K562 (cell line): ENCODE data around the gene SDK1. TPM values are rescaled to one million over a fixed set of nuclear protein-coding genes. Genes with fewer than 3 reads are reported as not detected.

Experiments used
- ATAC-seq: fragments of 200-7000 bp; cut with Tn5 transposase; 3 replicates; pipeline ENCODE4 v1.9.1; 2020; ENCODE audit warnings: moderate library complexity
- BruUV-seq: library from RNA; stranded (reverse); fragments of 400-500 nt; replicated peaks from 2 replicates; lab custom pipeline; 2021; lab: Mats Ljungman, UMichigan
- CTCF ChIA-PET: fragments of 300-600 bp; formaldehyde crosslinking; extraction: SDS; loops from one replicate; lab custom pipeline; 2021; ENCODE audit warnings: low intra/inter-chr PET ratio; lab: Yijun Ruan, JAX
- POLR2A ChIA-PET: fragments of 300-600, 350-650 bp; sonication (Branson Sonifier 250); formaldehyde crosslinking; extraction: SDS; loops from one replicate; lab custom pipeline; 2021; ENCODE audit warnings: antibody characterized with exemption, inconsistent platforms; lab: Yijun Ruan, JAX
- DNase-seq, 4 experiments: peaks; one replicate each; pipeline versions ENCODE4 v3.0.0 to v3.0.0-alpha.2; 2011 to 2018; ENCODE audit warnings: low spot score in 3 of 4, mixed read lengths in 3 of 4; ENCODE audit errors: extremely low read depth in 1 of 4
- FAIRE-seq: peaks from 2 replicates; lab custom pipeline; 2011; peaks lifted over from hg19 to GRCh38; lab: Jason Lieb, UNC
- H2AFZ ChIP-seq: 2 replicates; pipeline ENCODE4 v1.6.0; 2011; ENCODE audit warnings: low read depth, low read length, control low read depth, inconsistent platforms
- H3K27ac ChIP-seq: fragments of 200-600 bp; 3 replicates; pipeline ENCODE4 v1.8.0; 2011; ENCODE audit warnings: low read depth, mild to moderate bottlenecking, control low read depth, inconsistent platforms, low read length, moderate library complexity, mixed read lengths; ENCODE audit errors: extremely low read depth
- H3K27me3 ChIP-seq, 2 experiments: fragments of 300-600 bp in 1 of 2; 2 replicates in 1 of 2; 3 replicates in 1 of 2; pipeline versions ENCODE4 v1.6.0 to v1.8.0; 2011; ENCODE audit warnings: inconsistent platforms in 2 of 2, low read length in 2 of 2, mild to moderate bottlenecking in 1 of 2, mixed read lengths in 1 of 2, moderate library complexity in 1 of 2; ENCODE audit not compliant: control insufficient read depth in 2 of 2, insufficient read depth in 2 of 2
- H3K36me3 ChIP-seq: fragments of 300-600 bp; 3 replicates; pipeline ENCODE4 v1.8.0; 2011; ENCODE audit warnings: mild to moderate bottlenecking, low read length, inconsistent platforms; ENCODE audit not compliant: control insufficient read depth, insufficient read depth
- H3K4me1 ChIP-seq, 2 experiments: fragments of 200-600 bp in 1 of 2; replicated peaks in 1 of 2; 2 replicates in 1 of 2; 3 replicates in 1 of 2; pipeline versions ENCODE4 v1.5.1 to v1.8.0; 2011; ENCODE audit warnings: inconsistent platforms in 2 of 2, low read length in 2 of 2, mild to moderate bottlenecking in 1 of 2, mixed read lengths in 1 of 2, moderate library complexity in 1 of 2; ENCODE audit not compliant: control insufficient read depth in 2 of 2, insufficient read depth in 2 of 2
- H3K4me2 ChIP-seq: 2 replicates; pipeline ENCODE4 v1.6.1; 2011; ENCODE audit warnings: low read length, control low read depth, inconsistent platforms, mixed read lengths; ENCODE audit not compliant: insufficient read depth
- H3K4me3 ChIP-seq: fragments of 200-600 bp; sonication (generic), shearing (Covaris generic); 2 replicates; pipeline ENCODE4 v1.5.1; 2016; ENCODE audit warnings: control low read depth, inconsistent platforms
- H3K79me2 ChIP-seq: fragments of 200-600 bp; 3 replicates; pipeline ENCODE4 v1.8.0; 2011; ENCODE audit warnings: low read length, inconsistent platforms; ENCODE audit not compliant: control insufficient read depth, insufficient read depth
- H3K9ac ChIP-seq, 2 experiments: 2 replicates each; pipeline versions ENCODE4 v1.6.0 to v1.6.1; 2011; ENCODE audit warnings: low read depth in 2 of 2, low read length in 2 of 2, control low read depth in 1 of 2, inconsistent platforms in 1 of 2, mild to moderate bottlenecking in 1 of 2, mixed read lengths in 1 of 2; ENCODE audit not compliant: insufficient read depth in 1 of 2
- H3K9me1 ChIP-seq: one replicate; pipeline ENCODE4 v1.6.0; 2011; ENCODE audit warnings: inconsistent platforms, mild to moderate bottlenecking, low read length, moderate library complexity; ENCODE audit not compliant: control insufficient read depth, insufficient read depth
- H3K9me3 ChIP-seq: replicated peaks from 2 replicates; pipeline ENCODE4 v1.5.1; 2011; ENCODE audit warnings: low read depth, low read length, inconsistent platforms; ENCODE audit not compliant: control insufficient read depth, insufficient read depth
- H4K20me1 ChIP-seq: replicated peaks from 2 replicates; pipeline ENCODE4 v1.6.1; 2011; ENCODE audit warnings: low read length, inconsistent platforms, mixed read lengths; ENCODE audit not compliant: control insufficient read depth, insufficient read depth
- BCLAF1 ChIP-seq, 2 experiments: fragments of 450-650 bp in 1 of 2; IDR thresholded peaks; 2 replicates each; pipeline ENCODE4 v1.6.1; 2011 to 2017; ENCODE audit warnings: low read depth in 2 of 2, antibody characterized with exemption in 1 of 2, borderline replicate concordance in 1 of 2, low read length in 1 of 2, mild to moderate bottlenecking in 1 of 2, mixed read lengths in 1 of 2; ENCODE audit not compliant: control insufficient read depth in 1 of 2
- C11orf30 ChIP-seq: fragments of 450-650 bp; IDR thresholded peaks from 2 replicates; pipeline ENCODE4 v1.6.1; 2016; ENCODE audit warnings: low read depth, mild to moderate bottlenecking
- CBFA2T2 ChIP-seq: fragments of 450-650 bp; conservative IDR thresholded peaks from 2 replicates; pipeline ENCODE4 v1.6.1; 2017; ENCODE audit warnings: mild to moderate bottlenecking
- MAFG ChIP-seq: fragments of 450-650 bp; conservative IDR thresholded peaks from 2 replicates; pipeline ENCODE4 v1.6.1; 2016; ENCODE audit warnings: missing genetic modification characterization, missing compliant biosample characterization
- MCM7 ChIP-seq, 2 experiments: fragments of 450-650 bp; IDR thresholded peaks; 2 replicates each; pipeline ENCODE4 v1.6.1; 2016 to 2018
- NFE2 ChIP-seq: IDR thresholded peaks from 2 replicates; pipeline ENCODE4 v1.6.1; 2014; ENCODE audit warnings: antibody characterized with exemption, low read depth
- NFIX ChIP-seq: fragments of 250-450 bp; sonication (Bioruptor Pico); IDR thresholded peaks from 2 replicates; pipeline ENCODE4 v1.4.0; 2020; ENCODE audit warnings: low read depth, mild to moderate bottlenecking, moderate library complexity
- POLR3A ChIP-seq: IDR thresholded peaks from 2 replicates; pipeline ENCODE4 v1.6.1; 2011; ENCODE audit warnings: borderline replicate concordance, mild to moderate bottlenecking, moderate library complexity; ENCODE audit not compliant: insufficient read length, insufficient read depth; ENCODE audit errors: extremely low read depth
- ZC3H8 ChIP-seq: fragments of 450-650 bp; IDR thresholded peaks from 2 replicates; pipeline ENCODE4 v1.6.1; 2017
- ZNF212 ChIP-seq: fragments of 450-650 bp; formaldehyde crosslinking; IDR thresholded peaks from 2 replicates; pipeline ENCODE4 v1.4.0; 2020; ENCODE audit warnings: mild to moderate bottlenecking
- ZNF766 ChIP-seq: fragments of 200-800 bp; sonication (Bioruptor generic); conservative IDR thresholded peaks from 2 replicates; pipeline ENCODE4 v1.6.1; 2016; ENCODE audit warnings: missing genetic modification characterization, missing compliant biosample characterization
- WGBS: fragments of 100-300 bp; shearing (Covaris generic); methylation state at CpG from one replicate; pipeline ENCODE4 v1.1.6; 2016; ENCODE audit warnings: low coverage, mixed read lengths; ENCODE audit not compliant: insufficient coverage; ENCODE audit errors: missing lambda C conversion rate; 5-methylcytosine and 5-hydroxymethylcytosine counted together
- in situ Hi-C: fragments of 300-500 bp; cut with MboI; formaldehyde crosslinking; loops from 4 replicates; pipeline ENCODE4 v1.15.0; 2018; ENCODE audit warnings: inconsistent platforms, mixed read lengths
- intact Hi-C: fragments of 100-400 bp; cut with micrococcal nuclease; formaldehyde crosslinking; loops from 2 replicates; pipeline ENCODE4 v1.14.2; 2022
- polyA plus RNA-seq, 8 experiments: library from polyadenylated mRNA; depleted of rRNA in 4 of 8; stranded (reverse) in 5 of 8; unstranded in 3 of 8; fragments of >200 nt; fragmentation: Nextera tagmentation in 2 of 8; fragmentation: Illumina TruSeq in 1 of 8; extraction: Ambion mirVana in 2 of 8; extraction: Trizol in 1 of 8; gene quantifications; 2 replicates each; pipeline versions ENCODE4 v1.2.1 to v1.2.3, GENCODE V29; 2011 to 2014; ENCODE audit warnings: inconsistent platforms in 1 of 8, missing spikeins in 1 of 8
- total RNA-seq, 7 experiments: library from RNA; depleted of rRNA in 6 of 7; stranded (reverse); fragments of >200 nt in 6 of 7; fragmentation: Illumina TruSeq in 2 of 7; extraction: Trizol in 2 of 7; gene quantifications; 2 replicates each; pipeline versions ENCODE4 v1.2.1 to v1.2.3, GENCODE V29; 2011 to 2021; ENCODE audit warnings: low replicate concordance in 1 of 7

SDK1 gene
- total and polyA plus RNA-seq, 9 of the 15 experiments (the other 6 are each of a cell fraction or from before 2014, with no cell fraction given), result 0.16 TPM; not detected in 8

GRCh38 chr7:4097001-4097609, 796.1 kb downstream of the SDK1 start:
- Histone ChIP-seq H3K27me3 (peaks cover 21 to 76% of the 10 kb centered on the region in 2 experiments; a peak in 3 of 5 replicates), H3K9me1 (no peaks in the 10 kb centered on the region), H4K20me1 (0 out of 2 replicates have a peak, but pooled peaks cover 4% of the 10 kb centered on the region), H3K4me3 (no peak overlapping the region), H2AFZ (no peak overlapping the region), H3K9ac (no peak overlapping the region), H3K4me2 (no peak overlapping the region), H3K79me2 (no peaks in the 10 kb centered on the region), H3K9me3 (no peaks in the 10 kb centered on the region), H3K36me3 (no peaks in the 10 kb centered on the region), H3K27ac (no peak overlapping the region)
- CTCF ChIA-PET, result no interaction called here
- DNase-seq, result no peak
- no TSS peak for BruUV-seq
- WGBS, result 3% methylated on average over 12 of the region's 12 CpGs
- FAIRE-seq, result no peak
- TF ChIP-seq ZNF766 (CRISPR knock-in tag), result no peak
- TF ChIP-seq, all 486 proteins: peak for 0
- peaks cover 0 to 3% of the 10 kb centered on the region in 2 experiments; a peak in 1 of 5 replicates for H3K4me1 ChIP-seq
- POLR2A ChIA-PET, result interaction anchor here (0.7 kb wide), 1 partner anchor 48 kb away, joined by 3 read pairs; no protein-coding TSS in a partner anchor
- ATAC-seq, result no peak
- intact Hi-C loops (no loop called here), in situ Hi-C loops (no loop called here)

GRCh38 chr7:4098169-4098568, 797.1 kb downstream of the SDK1 start:
- Histone ChIP-seq H3K36me3 (no peaks in the 10 kb centered on the region), H4K20me1 (0 out of 2 replicates have a peak, but pooled peaks cover 4% of the 10 kb centered on the region), H3K4me2 (no peak overlapping the region), H2AFZ (no peak overlapping the region), H3K79me2 (no peaks in the 10 kb centered on the region), H3K9me3 (no peaks in the 10 kb centered on the region), H3K9me1 (no peaks in the 10 kb centered on the region), H3K27me3 (peaks cover 24 to 78% of the 10 kb centered on the region in 2 experiments; a peak in 3 of 5 replicates), H3K4me1 (peaks cover 0 to 3% of the 10 kb centered on the region in 2 experiments; a peak in 1 of 5 replicates), H3K4me3 (no peak overlapping the region), H3K9ac (no peak overlapping the region), H3K27ac (no peak overlapping the region)
- ATAC-seq (no peak), DNase-seq (no peak), FAIRE-seq (no peak)
- BruUV-seq, result no TSS peak
- ChIA-PET POLR2A (no interaction called here), CTCF (no interaction called here)
- in situ Hi-C loops (no loop called here), intact Hi-C loops (no loop called here)
- WGBS, result 1% methylated on average over 11 of the region's 11 CpGs
- TF ChIP-seq MCM7 (IDR thresholded peaks at IDR 0.05), result no peak
- TF ChIP-seq CBFA2T2, result no peak
- no peak for TF ChIP-seq NFIX (CRISPR knock-in tag)
- TF ChIP-seq MAFG (tag), result no peak
- TF ChIP-seq BCLAF1 (IDR thresholded peaks at IDR 0.05; ENCODE audit: borderline replicate concordance in 1 of 2, control insufficient read depth in 1 of 2, low read depth in 2 of 2, low read length in 1 of 2), result no peak
- TF ChIP-seq POLR3A, result no peak
- TF ChIP-seq ZC3H8, result no peak
- no peak for TF ChIP-seq NFE2
- TF ChIP-seq ZNF212, result no peak
- no peak for TF ChIP-seq C11orf30
